Measurements from ENCODE around the gene TMEM165. TPM values are rescaled to one million over a fixed set of nuclear protein-coding genes. Genes with fewer than 3 reads are reported as not detected.

TMEM165 gene
- total RNA-seq, 4 donors from 2014 or later, result 175 to 283 (median 200) TPM

DNA sequence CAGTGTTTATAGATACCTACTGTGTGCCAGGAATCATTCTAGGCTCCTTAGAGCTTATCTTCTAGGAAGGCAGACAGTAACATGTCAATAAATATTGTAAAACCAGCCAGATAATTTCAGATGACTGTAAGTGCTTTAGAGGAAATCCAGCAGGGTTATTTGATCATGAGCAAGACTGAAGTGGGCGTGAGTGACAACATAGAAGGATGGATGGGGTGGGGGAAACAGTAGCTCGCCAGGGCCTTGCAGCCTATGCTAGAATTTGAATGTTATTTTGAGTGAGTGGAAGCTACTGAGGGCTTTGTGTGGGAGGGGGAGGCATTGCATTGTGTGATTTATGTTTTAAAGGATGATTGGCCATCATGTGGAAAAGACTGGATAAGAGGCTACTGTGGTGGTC is 43.0 kb upstream of the TMEM165 start:
- TF ChIP-seq, protein P1, sequence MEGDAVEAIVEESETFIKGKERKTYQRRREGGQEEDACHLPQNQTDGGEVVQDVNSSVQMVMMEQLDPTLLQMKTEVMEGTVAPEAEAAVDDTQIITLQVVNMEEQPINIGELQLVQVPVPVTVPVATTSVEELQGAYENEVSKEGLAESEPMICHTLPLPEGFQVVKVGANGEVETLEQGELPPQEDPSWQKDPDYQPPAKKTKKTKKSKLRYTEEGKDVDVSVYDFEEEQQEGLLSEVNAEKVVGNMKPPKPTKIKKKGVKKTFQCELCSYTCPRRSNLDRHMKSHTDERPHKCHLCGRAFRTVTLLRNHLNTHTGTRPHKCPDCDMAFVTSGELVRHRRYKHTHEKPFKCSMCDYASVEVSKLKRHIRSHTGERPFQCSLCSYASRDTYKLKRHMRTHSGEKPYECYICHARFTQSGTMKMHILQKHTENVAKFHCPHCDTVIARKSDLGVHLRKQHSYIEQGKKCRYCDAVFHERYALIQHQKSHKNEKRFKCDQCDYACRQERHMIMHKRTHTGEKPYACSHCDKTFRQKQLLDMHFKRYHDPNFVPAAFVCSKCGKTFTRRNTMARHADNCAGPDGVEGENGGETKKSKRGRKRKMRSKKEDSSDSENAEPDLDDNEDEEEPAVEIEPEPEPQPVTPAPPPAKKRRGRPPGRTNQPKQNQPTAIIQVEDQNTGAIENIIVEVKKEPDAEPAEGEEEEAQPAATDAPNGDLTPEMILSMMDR (IDR thresholded peaks at IDR 0.05; ENCODE audit: low read depth), result no peak

DNA sequence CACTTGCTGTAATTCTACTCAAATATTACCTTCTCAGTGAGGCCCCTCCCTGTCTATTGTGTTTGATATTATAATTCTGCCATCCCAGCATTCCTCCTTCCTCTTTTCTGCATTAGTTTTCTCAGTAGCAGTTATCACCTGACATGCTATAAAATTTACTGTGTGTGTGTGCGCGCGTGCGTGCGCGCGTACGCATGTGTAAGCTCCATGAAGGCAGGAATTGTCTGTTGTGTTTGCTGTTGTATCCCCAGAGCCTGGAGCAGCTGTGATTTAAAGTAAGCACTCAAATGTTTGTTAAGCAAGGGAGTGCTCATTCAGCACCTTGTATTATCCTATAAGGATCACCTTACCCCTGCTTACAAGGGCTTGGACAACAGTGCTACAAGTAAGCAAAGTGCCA is 41.1 kb upstream of the TMEM165 start:
- TF ChIP-seq, protein P1 (IDR thresholded peaks at IDR 0.05; ENCODE audit: low read depth), result no peak

DNA sequence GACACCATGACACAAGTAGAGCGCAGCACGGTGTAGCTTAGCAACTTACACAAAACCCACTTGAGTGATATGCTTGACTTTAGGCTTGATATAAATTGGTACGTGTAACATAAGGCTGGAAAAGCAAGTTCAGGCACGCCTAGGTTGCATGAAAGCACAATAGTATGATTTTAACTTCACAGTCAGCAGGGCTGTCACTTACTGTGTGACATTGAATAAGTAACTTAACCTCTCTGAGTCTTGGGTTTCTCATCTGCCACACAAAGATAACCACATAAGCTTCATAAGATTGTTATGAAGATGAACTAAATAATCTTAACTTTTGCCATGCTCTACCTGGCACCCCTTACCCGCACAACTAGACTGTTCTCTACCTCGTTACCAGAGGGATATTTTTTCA is 40.2 kb upstream of the TMEM165 start:
- TF ChIP-seq, protein P1 (IDR thresholded peaks at IDR 0.05; ENCODE audit: low read depth), result no peak

DNA sequence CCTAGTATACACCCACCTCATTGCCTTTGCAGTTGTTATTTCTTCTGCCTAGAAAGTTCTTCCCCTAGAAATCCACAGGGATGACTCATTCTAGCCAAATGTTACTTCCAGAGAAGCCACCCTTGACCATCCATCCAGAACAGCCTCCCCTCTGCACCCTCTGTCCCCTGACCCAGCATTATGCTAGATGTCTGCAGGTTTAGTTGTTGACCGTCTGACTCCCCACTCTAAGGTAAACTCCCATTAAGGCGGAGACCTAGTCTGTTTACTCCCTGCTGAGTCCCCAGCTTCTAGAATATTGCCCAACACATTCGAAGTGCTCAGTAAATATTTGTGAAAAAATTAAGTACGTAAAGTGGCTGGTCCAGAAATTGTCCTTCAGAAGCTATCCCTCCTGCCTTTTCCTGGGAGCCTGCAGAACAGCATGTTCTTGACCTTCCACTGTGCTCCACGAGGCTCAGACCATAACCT is 38.7 kb upstream of the TMEM165 start:
- TF ChIP-seq, protein P1 (IDR thresholded peaks at IDR 0.05; ENCODE audit: low read depth), result no peak

DNA sequence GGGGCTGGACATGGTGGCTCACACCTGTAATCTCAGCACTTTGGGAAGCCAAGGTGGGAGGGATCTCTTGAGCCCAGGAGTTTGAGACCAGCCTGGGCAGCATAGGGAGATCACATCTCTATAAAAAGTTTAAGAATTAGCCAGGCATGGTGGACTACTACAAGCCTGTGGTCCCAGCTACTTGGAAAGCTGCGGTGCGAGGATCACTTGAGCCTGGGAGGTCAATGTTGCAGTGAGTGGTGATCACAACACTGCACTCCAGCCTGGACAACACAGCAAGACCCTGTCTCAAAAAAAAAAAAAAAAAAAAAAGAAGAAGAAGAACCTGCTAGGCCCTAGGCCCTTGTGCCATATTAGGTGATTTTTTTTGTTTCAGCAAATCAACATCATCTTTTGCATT is 37.5 kb upstream of the TMEM165 start:
- TF ChIP-seq, protein P1 (IDR thresholded peaks at IDR 0.05; ENCODE audit: low read depth), result no peak

GRCh38 chr4:55358668-55359067 is 37.1 kb upstream of the TMEM165 start:
- TF ChIP-seq, protein P1 (IDR thresholded peaks at IDR 0.05; ENCODE audit: low read depth), result no peak

DNA sequence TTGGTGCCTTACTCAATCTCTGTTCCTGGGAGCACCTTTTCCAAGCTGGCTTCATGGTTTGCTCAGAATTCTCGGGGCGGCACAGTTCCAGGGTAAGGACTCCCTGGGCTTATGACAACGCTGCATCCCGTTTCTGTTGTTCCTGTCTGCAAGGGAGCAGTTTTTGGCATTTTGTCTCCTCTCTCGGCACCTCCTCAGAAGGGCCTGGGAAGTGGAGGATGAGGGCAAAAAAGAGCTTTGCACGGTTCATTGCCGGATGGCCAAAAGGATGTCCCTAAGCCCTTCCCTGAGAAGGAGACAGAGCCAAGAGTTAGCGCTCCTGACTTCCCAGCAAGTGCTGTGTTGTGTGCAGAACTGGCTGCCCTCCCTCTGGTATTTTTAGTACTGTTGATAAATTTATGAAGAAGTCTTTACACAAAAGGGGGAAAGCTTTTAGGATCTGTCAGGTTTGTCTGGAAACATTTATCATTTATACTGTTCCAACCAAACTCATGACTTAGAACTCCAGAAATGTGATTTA is 36.3 kb upstream of the TMEM165 start:
- TF ChIP-seq, protein P1 (IDR thresholded peaks at IDR 0.05; ENCODE audit: low read depth), result no peak

Measured in subcutaneous adipose tissue (tissue), 4 donors.